IMR-90 (cell line): Measurements from ENCODE around the gene TAF1L. TPM values are rescaled to one million over a fixed set of nuclear protein-coding genes. Genes with fewer than 3 reads are reported as not detected.
"Not testable (repeated sequence)": the region's sequence is repeated elsewhere in the genome, so short reads cannot be mapped to it uniquely, and the experiment has no call there.

Experiments used
- ATAC-seq: fragments of 200-7000 bp; cut with Tn5 transposase; 2 replicates; pipeline ENCODE4 v1.9.1; 2020; ENCODE audit warnings: low read depth, mild to moderate bottlenecking, moderate library complexity
- BruUV-seq: library from RNA; stranded (reverse); fragments of 400-500 nt; replicated peaks from 2 replicates; lab custom pipeline; 2021; lab: Mats Ljungman, UMichigan
- CTCF ChIA-PET: fragments of 300-600 bp; formaldehyde crosslinking; extraction: SDS; loops from one replicate; lab custom pipeline; 2021; ENCODE audit warnings: antibody characterized with exemption; lab: Yijun Ruan, JAX
- POLR2A ChIA-PET: fragments of 300-600 bp; sonication (Branson Sonifier 250); formaldehyde crosslinking; loops from one replicate; lab custom pipeline; 2022; ENCODE audit warnings: antibody characterized with exemption; ENCODE audit not compliant: unreplicated experiment; lab: Charles Lee
- DNase-seq: peaks from one replicate; pipeline ENCODE4 v3.0.0; 2013
- H2AFZ ChIP-seq: replicated peaks from 2 replicates; pipeline ENCODE3; 2013; ENCODE audit warnings: low read length, mild to moderate bottlenecking; ENCODE audit not compliant: poor library complexity
- H2AK5ac ChIP-seq: 2 replicates; pipeline ENCODE4 v1.6.1; 2013; ENCODE audit warnings: low read depth, low read length, inconsistent platforms
- H2AK9ac ChIP-seq: replicated peaks from 2 replicates; pipeline ENCODE3; 2013; ENCODE audit warnings: mild to moderate bottlenecking, low read depth, low read length, moderate library complexity; ENCODE audit not compliant: poor library complexity
- H2BK120ac ChIP-seq: 2 replicates; pipeline ENCODE4 v1.6.1; 2013; ENCODE audit warnings: low read depth, low read length, inconsistent platforms
- H2BK15ac ChIP-seq: 3 replicates; pipeline ENCODE4 v1.6.1; 2013; ENCODE audit warnings: low read depth, low read length, inconsistent platforms
- H2BK20ac ChIP-seq: 2 replicates; pipeline ENCODE4 v1.6.1; 2013; ENCODE audit warnings: low read depth, mild to moderate bottlenecking, inconsistent platforms, low read length, moderate library complexity
- H2BK5ac ChIP-seq: 2 replicates; pipeline ENCODE4 v1.6.1; 2013; ENCODE audit warnings: mild to moderate bottlenecking, low read depth, low read length, inconsistent platforms; ENCODE audit not compliant: poor library complexity, severe bottlenecking
- H3K14ac ChIP-seq: replicated peaks from 2 replicates; pipeline ENCODE4 v1.6.1; 2013; ENCODE audit warnings: low read depth, low read length, inconsistent platforms
- H3K18ac ChIP-seq: 2 replicates; pipeline ENCODE4 v1.6.1; 2013; ENCODE audit warnings: low read depth, low read length, control low read depth
- H3K23ac ChIP-seq: 2 replicates; pipeline ENCODE4 v1.6.1; 2013; ENCODE audit warnings: low read depth, low read length, inconsistent platforms
- H3K27ac ChIP-seq: 2 replicates; pipeline ENCODE4 v1.5.1; 2013; ENCODE audit warnings: mild to moderate bottlenecking, control low read depth, low read length; ENCODE audit not compliant: insufficient read depth
- H3K27me3 ChIP-seq: 2 replicates; pipeline ENCODE4 v1.6.1; 2013; ENCODE audit warnings: low read length; ENCODE audit not compliant: control insufficient read depth, insufficient read depth
- H3K36me3 ChIP-seq: 2 replicates; pipeline ENCODE4 v1.6.1; 2013; ENCODE audit warnings: low read length, mixed read lengths; ENCODE audit not compliant: control insufficient read depth, insufficient read depth
- H3K4ac ChIP-seq: 2 replicates; pipeline ENCODE4 v1.6.1; 2013; ENCODE audit warnings: low read depth, low read length, inconsistent platforms
- H3K4me1 ChIP-seq: 2 replicates; pipeline ENCODE4 v1.6.1; 2013; ENCODE audit warnings: low read length, mixed read lengths; ENCODE audit not compliant: control insufficient read depth, insufficient read depth
- H3K4me2 ChIP-seq: 2 replicates; pipeline ENCODE4 v1.6.1; 2013; ENCODE audit warnings: low read depth, mild to moderate bottlenecking, control low read depth, low read length, moderate library complexity
- H3K4me3 ChIP-seq: 2 replicates; pipeline ENCODE4 v1.5.1; 2013; ENCODE audit warnings: low read depth, mild to moderate bottlenecking, control low read depth, low read length, moderate library complexity; ENCODE audit not compliant: insufficient read depth
- H3K56ac ChIP-seq: 2 replicates; pipeline ENCODE4 v1.6.1; 2013; ENCODE audit warnings: low read length, inconsistent platforms; ENCODE audit not compliant: insufficient read depth; ENCODE audit errors: extremely low read depth
- H3K79me1 ChIP-seq, 2 experiments: 2 replicates each; pipeline ENCODE4 v1.6.1; 2013; ENCODE audit warnings: low read length in 2 of 2, inconsistent platforms in 1 of 2, low read depth in 1 of 2
- H3K9ac ChIP-seq: 2 replicates; pipeline ENCODE4 v1.6.1; 2013; ENCODE audit warnings: low read depth, low read length, control low read depth
- H3K9me1 ChIP-seq: 2 replicates; pipeline ENCODE4 v1.6.1; 2013; ENCODE audit warnings: low read length, inconsistent platforms; ENCODE audit not compliant: insufficient read depth
- H3K9me3 ChIP-seq: 2 replicates; pipeline ENCODE4 v1.6.1; 2013; ENCODE audit warnings: low read length; ENCODE audit not compliant: control insufficient read depth, insufficient read depth
- H4K20me1 ChIP-seq: 2 replicates; pipeline ENCODE4 v1.6.1; 2013; ENCODE audit warnings: low read length, inconsistent platforms; ENCODE audit not compliant: insufficient read depth
- H4K5ac ChIP-seq: 2 replicates; pipeline ENCODE4 v1.6.1; 2013; ENCODE audit warnings: mild to moderate bottlenecking, low read depth, low read length, control low read depth
- H4K8ac ChIP-seq, 2 experiments: 2 replicates each; pipeline ENCODE4 v1.6.1; 2013; ENCODE audit warnings: low read depth in 2 of 2, low read length in 2 of 2, control low read depth in 1 of 2, inconsistent platforms in 1 of 2
- H4K91ac ChIP-seq: 2 replicates; pipeline ENCODE4 v1.6.1; 2013; ENCODE audit warnings: low read depth, low read length, inconsistent platforms; ENCODE audit not compliant: insufficient read depth
- WGBS, 2 experiments: methylation state at CpG; one replicate each; pipeline versions ENCODE4 v1.1.5 to v1.1.7; 2013; ENCODE audit warnings: missing lambda C conversion rate in 2 of 2; ENCODE audit not compliant: insufficient read length in 1 of 2; ENCODE audit errors: extremely low coverage in 2 of 2; 5-methylcytosine and 5-hydroxymethylcytosine counted together
- dilution Hi-C: fragments of 300-500 bp; cut with HindIII; formaldehyde crosslinking; loops from one replicate; pipeline ENCODE4 v1.14.3; 2018; ENCODE audit warnings: low sequenced_read_pairs; ENCODE audit not compliant: unreplicated experiment
- in situ Hi-C: fragments of 300-500 bp; cut with MboI; formaldehyde crosslinking; loops from 3 replicates; pipeline ENCODE4 v1.14.3; 2019; ENCODE audit warnings: low sequenced_read_pairs, inconsistent platforms, mixed read lengths
- intact Hi-C: fragments of 100-400 bp; cut with micrococcal nuclease; formaldehyde crosslinking; loops from 2 replicates; pipeline ENCODE4 v1.10.0; 2022
- polyA plus RNA-seq, 3 experiments: library from polyadenylated mRNA; depleted of rRNA; stranded (reverse); fragments of >200 nt; gene quantifications; 2 replicates each; pipeline ENCODE4 v1.2.3, GENCODE V29; 2012; ENCODE audit warnings: low replicate concordance in 1 of 3
- total RNA-seq: library from RNA; depleted of rRNA; stranded (reverse); fragments of >200 nt; gene quantifications from 2 replicates; pipeline ENCODE4 v1.2.3, GENCODE V29; 2012

TAF1L gene
- total and polyA plus RNA-seq, 2 of the 4 experiments (the other 2 are of a cell fraction) = not detected

- H2BK120ac ChIP-seq, BruUV-seq, H3K4me3 ChIP-seq, H4K20me1 ChIP-seq, H3K9me1 ChIP-seq, in situ Hi-C loops, H4K91ac ChIP-seq, H3K4me1 ChIP-seq, H3K14ac ChIP-seq, H3K18ac ChIP-seq, H3K79me1 ChIP-seq, H3K4me2 ChIP-seq, H2BK20ac ChIP-seq, H3K4ac ChIP-seq, dilution Hi-C loops, H3K56ac ChIP-seq, H3K9ac ChIP-seq, H2AFZ ChIP-seq, DNase-seq, POLR2A ChIA-PET, H2BK15ac ChIP-seq, H4K8ac ChIP-seq, H2BK5ac ChIP-seq, H3K9me3 ChIP-seq, intact Hi-C loops, ATAC-seq, H4K5ac ChIP-seq, H3K27ac ChIP-seq, H3K23ac ChIP-seq, H3K27me3 ChIP-seq, CTCF ChIA-PET, H2AK9ac ChIP-seq, H2AK5ac ChIP-seq, H3K36me3 ChIP-seq: not testable (repeated sequence)
- WGBS, 2 experiments = no CpG with 5 or more reads among the region's 3 CpGs
These were observed 36.4 kb downstream of the TAF1L start for GRCh38 chr9:32599021-32599420.
